Mesenchymal stem cell (in vitro differentiated cells and primary cell): Measurements from ENCODE around the gene ZNF621. TPM values are rescaled to one million over a fixed set of nuclear protein-coding genes. Genes with fewer than 3 reads are reported as not detected.
A peak's percentile ranks its signal among the peaks of the same experiment; 100 is the strongest.

ENCODE experiments used
- DNase-seq: peaks from one replicate; pipeline ENCODE4 v3.0.0-alpha.2; 2013
- H2AFZ ChIP-seq: one replicate; pipeline ENCODE4 v1.6.1; 2013; ENCODE audit warnings: low read depth, mild to moderate bottlenecking, control low read depth, inconsistent platforms, low read length, moderate library complexity
- H2AK5ac ChIP-seq: 2 replicates; pipeline ENCODE4 v1.6.1; 2013; ENCODE audit warnings: low read length, moderate library complexity, mild to moderate bottlenecking, inconsistent platforms; ENCODE audit not compliant: severe bottlenecking
- H2BK120ac ChIP-seq: one replicate; pipeline ENCODE4 v1.6.1; 2013; ENCODE audit warnings: low read depth, mild to moderate bottlenecking, inconsistent platforms, low read length, moderate library complexity
- H2BK12ac ChIP-seq, 2 experiments: one replicate each; pipeline ENCODE4 v1.6.1; 2013; ENCODE audit warnings: inconsistent platforms in 2 of 2, low read length in 2 of 2, mild to moderate bottlenecking in 2 of 2, moderate library complexity in 2 of 2, control low read depth in 1 of 2
- H2BK15ac ChIP-seq: one replicate; pipeline ENCODE4 v1.6.1; 2013; ENCODE audit warnings: mild to moderate bottlenecking, low read depth, inconsistent platforms; ENCODE audit not compliant: poor library complexity, severe bottlenecking
- H2BK5ac ChIP-seq: 2 replicates; pipeline ENCODE4 v1.6.1; 2013; ENCODE audit warnings: low read depth, mild to moderate bottlenecking, low read length, control low read depth, inconsistent platforms; ENCODE audit not compliant: poor library complexity, severe bottlenecking
- H3K14ac ChIP-seq, 2 experiments: one replicate each; pipeline ENCODE4 v1.6.1; 2013; ENCODE audit warnings: inconsistent platforms in 2 of 2, low read length in 2 of 2, control low read depth in 1 of 2, mild to moderate bottlenecking in 1 of 2, moderate library complexity in 1 of 2
- H3K18ac ChIP-seq, 2 experiments: one replicate each; pipeline ENCODE4 v1.6.1; 2013; ENCODE audit warnings: inconsistent platforms in 2 of 2, low read length in 2 of 2, control low read depth in 1 of 2, low read depth in 1 of 2, mild to moderate bottlenecking in 1 of 2
- H3K23ac ChIP-seq, 2 experiments: one replicate each; pipeline ENCODE4 v1.6.1; 2013; ENCODE audit warnings: inconsistent platforms in 2 of 2, low read length in 2 of 2, mild to moderate bottlenecking in 2 of 2, moderate library complexity in 2 of 2, control low read depth in 1 of 2
- H3K27ac ChIP-seq: 2 replicates; pipeline ENCODE4 v1.5.1; 2013; ENCODE audit warnings: mild to moderate bottlenecking, moderate library complexity, low read length, control low read depth, inconsistent platforms; ENCODE audit not compliant: poor library complexity, severe bottlenecking
- H3K27me3 ChIP-seq, 2 experiments: 2 replicates each; pipeline versions ENCODE4 v1.6.1 to v1.7.0; 2013; ENCODE audit warnings: low read length in 2 of 2, mild to moderate bottlenecking in 2 of 2, moderate library complexity in 2 of 2, control low read depth in 1 of 2, inconsistent platforms in 1 of 2; ENCODE audit not compliant: control insufficient read depth in 1 of 2, insufficient read depth in 1 of 2
- H3K36me3 ChIP-seq, 2 experiments: 2 replicates each; pipeline versions ENCODE4 v1.6.1 to v1.7.0; 2013; ENCODE audit warnings: low read length in 2 of 2, control low read depth in 1 of 2, inconsistent platforms in 1 of 2, low read depth in 1 of 2, mild to moderate bottlenecking in 1 of 2; ENCODE audit not compliant: insufficient read depth in 2 of 2, control insufficient read depth in 1 of 2
- H3K4ac ChIP-seq, 2 experiments: one replicate each; pipeline ENCODE4 v1.6.1; 2013; ENCODE audit warnings: inconsistent platforms in 2 of 2, low read length in 2 of 2, mild to moderate bottlenecking in 2 of 2, moderate library complexity in 2 of 2, control low read depth in 1 of 2, low read depth in 1 of 2
- H3K4me1 ChIP-seq: 2 replicates; pipeline ENCODE4 v1.6.1; 2013; ENCODE audit warnings: low read depth, low read length, control low read depth; ENCODE audit not compliant: control insufficient read depth, insufficient read depth
- H3K4me2 ChIP-seq: 2 replicates; pipeline ENCODE4 v1.6.1; 2013; ENCODE audit warnings: low read length, mild to moderate bottlenecking, inconsistent platforms; ENCODE audit not compliant: poor library complexity, severe bottlenecking
- H3K4me3 ChIP-seq, 2 experiments: 2 replicates each; pipeline versions ENCODE4 v1.5.1 to v1.7.0; 2013; ENCODE audit warnings: low read length in 2 of 2, mild to moderate bottlenecking in 2 of 2, control low read depth in 1 of 2, low read depth in 1 of 2; ENCODE audit not compliant: insufficient read depth in 1 of 2
- H3K79me1 ChIP-seq: replicated peaks from 2 replicates; pipeline ENCODE4 v1.6.1; 2013; ENCODE audit warnings: mild to moderate bottlenecking, control low read depth, low read length, inconsistent platforms; ENCODE audit not compliant: poor library complexity, severe bottlenecking
- H3K9ac ChIP-seq: 2 replicates; pipeline ENCODE4 v1.7.0; 2013; ENCODE audit warnings: mild to moderate bottlenecking, low read length, moderate library complexity
- H3K9me3 ChIP-seq: 2 replicates; pipeline ENCODE4 v1.7.0; 2013; ENCODE audit warnings: mild to moderate bottlenecking, low read length; ENCODE audit not compliant: control insufficient read depth
- H4K8ac ChIP-seq: one replicate; pipeline ENCODE4 v1.6.1; 2013; ENCODE audit warnings: inconsistent platforms, mild to moderate bottlenecking, low read length, moderate library complexity
- H4K91ac ChIP-seq: one replicate; pipeline ENCODE4 v1.6.1; 2013; ENCODE audit warnings: mild to moderate bottlenecking, low read length, inconsistent platforms
- WGBS: methylation state at CpG from one replicate; pipeline ENCODE4 v1.1.7; 2013; ENCODE audit warnings: mixed read lengths; 5-methylcytosine and 5-hydroxymethylcytosine counted together
- polyA plus RNA-seq, 2 experiments: library from polyadenylated mRNA; stranded (reverse); fragments of 200-250 nt; gene quantifications; one replicate each; pipeline ENCODE4 v1.2.3, GENCODE V29; 2013

Gene ZNF621
- polyA plus RNA-seq (2013, experiment 1 of 2): 12.0 TPM
- polyA plus RNA-seq (2013, experiment 2 of 2): 12.3 TPM

DNA sequence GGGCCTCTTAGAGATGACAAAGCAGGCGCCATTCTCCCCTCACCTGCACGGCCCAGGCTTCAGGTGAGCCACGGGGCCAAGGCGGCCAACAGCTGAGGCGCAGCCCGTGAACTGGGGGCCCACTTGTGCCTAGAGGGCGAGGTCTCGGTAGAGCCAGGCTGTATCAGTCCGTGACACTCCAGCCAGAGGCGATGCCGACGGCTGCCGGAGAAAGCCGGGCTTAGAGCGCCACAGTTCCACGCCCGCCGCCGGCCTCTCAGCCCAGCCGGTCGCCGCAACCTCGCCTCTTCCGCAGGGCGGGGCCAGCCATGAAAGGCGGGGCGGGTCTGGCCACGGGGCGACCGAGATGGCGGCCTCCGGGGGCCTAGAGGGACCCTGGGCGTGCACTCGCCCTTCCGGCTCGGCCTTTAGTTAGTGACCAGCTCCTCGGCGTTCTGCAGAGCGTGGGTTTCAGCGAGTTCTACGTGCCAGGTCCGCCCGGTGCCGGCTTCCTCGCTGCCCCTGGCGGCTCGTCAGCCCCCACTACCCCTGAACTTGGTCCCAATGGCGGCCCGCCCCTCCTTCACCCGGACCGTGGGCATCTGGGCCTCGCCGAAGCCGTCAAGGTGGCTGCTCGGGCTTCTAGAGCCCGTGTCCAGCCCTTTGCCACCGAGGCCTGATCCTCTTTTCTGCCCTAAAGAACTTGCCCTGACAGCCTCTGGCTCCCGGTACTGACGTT, at the start of gene ZNF621:
TSS of gene ZNF621 (plus strand) at position 393 of the 718 bp plus-strand sequence. CDS start 881 bp downstream, outside the sequence.
- H3K27me3 ChIP-seq: no peaks in the 10 kb centered on the region
- peak within 1 kb of the TSS in 1 of 2 experiments; percentile 97 for H3K14ac ChIP-seq
- peak within 1 kb of the TSS; percentile 65 for H3K27ac ChIP-seq
- H4K91ac ChIP-seq: peak within 1 kb of the TSS; percentile 100
- no peak within 1 kb of the TSS for H2BK5ac ChIP-seq
- H3K18ac ChIP-seq: peak within 1 kb of the TSS; percentile 94 to 99
- 2% methylated on average over 55 of the region's 59 CpGs for WGBS
- H2BK120ac ChIP-seq: peak within 1 kb of the TSS; percentile 59
- H3K4me1 ChIP-seq: peaks cover 7% of the 10 kb centered on the region
- peaks cover 9 to 35% of the 10 kb centered on the region in 2 experiments for H3K36me3 ChIP-seq
- peak within 1 kb of the TSS in 1 of 2 experiments; percentile 57 for H3K23ac ChIP-seq
- H3K4me3 ChIP-seq: peak within 1 kb of the TSS; percentile 72 to 98
- H3K79me1 ChIP-seq: peaks cover 9% of the 10 kb centered on the region
- peak within 1 kb of the TSS; percentile 90 to 97 for H3K4ac ChIP-seq
- peak within 1 kb of the TSS in 1 of 2 experiments; percentile 29 for H2BK12ac ChIP-seq
- DNase-seq: peak; percentile 83
- H3K9ac ChIP-seq: peak within 1 kb of the TSS; percentile 99
- peak within 1 kb of the TSS; percentile 100 for H4K8ac ChIP-seq
- peak within 1 kb of the TSS; percentile 96 for H2AFZ ChIP-seq
- H3K9me3 ChIP-seq: peaks cover 1% of the 10 kb centered on the region
- no peak within 1 kb of the TSS for H2AK5ac ChIP-seq
- H3K4me2 ChIP-seq: peak within 1 kb of the TSS; percentile 92
- H2BK15ac ChIP-seq: peak within 1 kb of the TSS; percentile 97

DNA sequence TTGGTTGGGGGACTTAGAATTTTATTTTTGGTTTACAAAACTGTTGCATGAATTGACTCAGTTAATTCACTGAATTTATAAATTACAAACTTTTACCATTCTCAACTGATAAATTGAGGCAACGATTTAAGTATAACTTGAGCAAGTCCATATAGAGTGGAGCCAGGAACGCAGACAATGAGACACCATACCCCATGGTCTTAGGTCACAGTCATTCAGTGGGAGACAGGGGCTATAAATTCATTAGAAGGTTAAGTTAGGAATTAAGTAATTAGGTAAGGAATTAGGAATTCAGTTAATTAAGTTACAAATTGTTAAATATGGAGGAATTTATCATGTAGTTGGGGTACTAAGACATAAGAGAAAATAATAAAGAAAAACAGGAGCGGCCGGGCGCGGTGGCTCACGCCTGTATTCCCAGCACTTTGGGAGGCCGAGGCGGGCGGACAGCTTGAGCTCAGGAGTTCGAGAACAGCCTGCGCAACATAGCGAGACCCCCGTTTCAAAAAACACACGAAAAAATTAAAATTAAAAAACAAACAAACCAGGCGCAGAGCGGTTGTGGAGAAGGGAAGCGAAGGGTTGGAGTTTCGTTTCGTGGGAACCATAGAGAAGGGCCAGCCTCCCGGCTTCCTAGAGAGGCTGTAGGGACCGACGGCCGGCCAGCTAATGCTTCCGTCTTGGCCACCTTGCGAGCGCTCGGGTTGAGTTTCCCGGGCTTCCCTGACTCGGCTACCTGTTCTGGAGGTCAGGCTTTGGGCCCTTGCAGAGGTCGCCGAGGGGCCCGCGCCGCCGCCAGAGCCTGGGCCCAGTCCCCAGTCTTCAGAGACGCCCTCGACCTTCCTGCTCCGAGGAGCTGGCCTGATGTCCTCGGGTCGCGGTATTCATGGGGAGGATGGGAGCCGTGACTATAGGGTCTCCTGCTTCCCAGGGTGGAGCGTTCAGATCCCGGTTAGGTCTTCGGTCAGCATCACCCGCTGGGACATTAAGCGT, 48.0 kb upstream of the ZNF621 start, which contains the start of gene ZNF619:
TSS of gene ZNF619 (plus strand) at position 645 of the 993 bp plus-strand sequence. CDS start 858 bp downstream, outside the sequence.
- Histone ChIP-seq H2AK5ac (no peak within 1 kb of the TSS), H3K27me3 (no peaks in the 10 kb centered on the region)
- 25% methylated on average over 41 of the region's 48 CpGs for WGBS

GRCh38 chr3:40477666-40478065, 47.1 kb upstream of the ZNF621 start:
- H3K27me3 ChIP-seq: no peaks in the 10 kb centered on the region
- peaks cover 13 to 40% of the 10 kb centered on the region in 2 experiments for H3K36me3 ChIP-seq
- H3K4ac ChIP-seq: no peak overlapping the region
- H3K23ac ChIP-seq: no peak overlapping the region
- H2BK5ac ChIP-seq: no peak overlapping the region
- no peak overlapping the region for H2BK15ac ChIP-seq
- H3K9me3 ChIP-seq: no peaks in the 10 kb centered on the region
- peak; percentile 16 for DNase-seq
- H3K4me2 ChIP-seq: peak overlapping the region; percentile 66
- peak overlapping the region; percentile 95 for H3K9ac ChIP-seq
- H3K4me1 ChIP-seq: peaks cover 3% of the 10 kb centered on the region
- no peak overlapping the region for H3K27ac ChIP-seq
- no peak overlapping the region for H3K18ac ChIP-seq
- no peak overlapping the region for H2BK120ac ChIP-seq
- H4K8ac ChIP-seq: peak overlapping the region; percentile 94
- no peak overlapping the region for H2BK12ac ChIP-seq
- H4K91ac ChIP-seq: no peak overlapping the region
- no peak overlapping the region for H2AK5ac ChIP-seq
- H3K4me3 ChIP-seq: peak overlapping the region in 1 of 2 experiments; percentile 96
- 98% methylated on average over 3 of the region's 4 CpGs for WGBS
- peaks cover 12% of the 10 kb centered on the region for H3K79me1 ChIP-seq
- no peak overlapping the region for H3K14ac ChIP-seq
- peak overlapping the region; percentile 43 for H2AFZ ChIP-seq

More for the DNA sequence above, 48.0 kb upstream of the ZNF621 start, which contains the start of gene ZNF619:
- Histone ChIP-seq H3K4ac (peak within 1 kb of the TSS; percentile 70 to 95), H3K4me2 (peak within 1 kb of the TSS; percentile 66), H3K23ac (peak within 1 kb of the TSS in 1 of 2 experiments; percentile 42), H3K14ac (peak within 1 kb of the TSS in 1 of 2 experiments; percentile 87), H3K18ac (peak within 1 kb of the TSS; percentile 73 to 80), H3K36me3 (peaks cover 6 to 31% of the 10 kb centered on the region in 2 experiments), H2BK120ac (no peak within 1 kb of the TSS), H3K9ac (peak within 1 kb of the TSS; percentile 95), H2AFZ (peak within 1 kb of the TSS; percentile 100), H3K27ac (no peak within 1 kb of the TSS), H3K4me1 (peaks cover 3% of the 10 kb centered on the region), H4K91ac (no peak within 1 kb of the TSS), H3K79me1 (peaks cover 12% of the 10 kb centered on the region), H4K8ac (peak within 1 kb of the TSS; percentile 95), H2BK15ac (no peak within 1 kb of the TSS), H3K4me3 (peak within 1 kb of the TSS; percentile 76 to 96), H2BK5ac (no peak within 1 kb of the TSS), H3K9me3 (no peaks in the 10 kb centered on the region), H2BK12ac (no peak within 1 kb of the TSS)
- peak; percentile 82 for DNase-seq
